ENCODE data around the gene AHNAK2. TPM values are rescaled to one million over a fixed set of nuclear protein-coding genes. Genes with fewer than 3 reads are reported as not detected.
A peak's percentile ranks its signal among the peaks of the same experiment; 100 is the strongest.
"Not testable (repeated sequence)": the region's sequence is repeated elsewhere in the genome, so short reads cannot be mapped to it uniquely, and the experiment has no call there.

Gene AHNAK2
- total and polyA plus RNA-seq, 9 donors = 0.94 to 24.6 (median 3.9) TPM

- H3K9me3 ChIP-seq = no peaks in the 10 kb centered on the region
- H3K4me1 ChIP-seq (ENCODE audit: insufficient read depth) = no peaks in the 10 kb centered on the region
- no peak overlapping the region for H3K27ac ChIP-seq
- WGBS, 3 donors = 90 to 91% (median 91%) methylated on average over 13 of the region's 13 CpGs
- H3K4me3 ChIP-seq = no peak overlapping the region
- no peaks in the 10 kb centered on the region for H3K36me3 ChIP-seq
- DNase-seq = peak in 1 of 5 donors; percentile 13
- no peaks in the 10 kb centered on the region for H3K27me3 ChIP-seq
- TF ChIP-seq POLR2A (IDR thresholded peaks at IDR 0.05) (no peak), CTCF (IDR thresholded peaks at IDR 0.05) (no peak), EP300 (IDR thresholded peaks at IDR 0.05) (no peak)
- intact Hi-C loops (cut with DNase I) = no loop called here
These were observed 25.1 kb downstream of the AHNAK2 start for GRCh38 chr14:104953097-104953496.

GRCh38 chr14:104951863-104952657 lies 26.1 kb downstream of the AHNAK2 start:
- DNase-seq = peak in 2 of 5 donors; percentile 7 to 28
- H3K4me1 ChIP-seq (ENCODE audit: insufficient read depth); H3K9me3 ChIP-seq; H3K27me3 ChIP-seq; H3K4me3 ChIP-seq; H3K36me3 ChIP-seq; intact Hi-C loops (cut with DNase I); H3K27ac ChIP-seq: not testable (repeated sequence)
- WGBS, 3 donors = 84 to 88% (median 86%) methylated on average over 28 of the region's 28 CpGs

- 89 to 94% (median 91%) methylated on average over 15 of the region's 15 CpGs for WGBS, 3 donors
- DNase-seq = peak in 1 of 5 donors; percentile 9
- H3K4me1 ChIP-seq (ENCODE audit: insufficient read depth); H3K4me3 ChIP-seq; H3K36me3 ChIP-seq; H3K27me3 ChIP-seq; H3K27ac ChIP-seq; intact Hi-C loops (cut with DNase I); H3K9me3 ChIP-seq: not testable (repeated sequence)
These were observed 27.5 kb downstream of the AHNAK2 start for GRCh38 chr14:104950701-104951100.

GRCh38 chr14:104950021-104950420 lies 28.2 kb downstream of the AHNAK2 start:
- Histone ChIP-seq H3K4me1 (ENCODE audit: insufficient read depth) (no peaks in the 10 kb centered on the region), H3K9me3 (no peaks in the 10 kb centered on the region), H3K36me3 (no peaks in the 10 kb centered on the region), H3K27ac (no peak overlapping the region), H3K4me3 (no peak overlapping the region), H3K27me3 (no peaks in the 10 kb centered on the region)
- peak in 1 of 5 donors; percentile 9 for DNase-seq
- intact Hi-C loops (cut with DNase I) = no loop called here
- 87 to 95% (median 88%) methylated on average over 17 of the region's 17 CpGs for WGBS, 3 donors
- TF ChIP-seq EP300 (IDR thresholded peaks at IDR 0.05) (no peak), POLR2A (IDR thresholded peaks at IDR 0.05) (no peak), CTCF (IDR thresholded peaks at IDR 0.05) (no peak)

- intact Hi-C loops (cut with DNase I) = not testable (repeated sequence)
These were observed 28.7 kb downstream of the AHNAK2 start for GRCh38 chr14:104949406-104949955.

GRCh38 chr14:104948736-104949031 lies 29.5 kb downstream of the AHNAK2 start:
- Histone ChIP-seq H3K4me1 (ENCODE audit: insufficient read depth) (no peaks in the 10 kb centered on the region), H3K27ac (no peak overlapping the region), H3K9me3 (no peaks in the 10 kb centered on the region), H3K4me3 (no peak overlapping the region), H3K27me3 (no peaks in the 10 kb centered on the region), H3K36me3 (no peaks in the 10 kb centered on the region)
- TF ChIP-seq EP300 (IDR thresholded peaks at IDR 0.05) = no peak
- no peak for TF ChIP-seq POLR2A (IDR thresholded peaks at IDR 0.05)
- TF ChIP-seq CTCF (IDR thresholded peaks at IDR 0.05) = no peak
- 93 to 98% (median 93%) methylated on average over 7 to 11 of the region's 11 CpGs for WGBS, 3 donors
- peak in 1 of 5 donors; percentile 5 for DNase-seq
- intact Hi-C loops (cut with DNase I) = no loop called here

More at GRCh38 chr14:104949406-104949955, 28.7 kb downstream of the AHNAK2 start:
- H3K27me3 ChIP-seq; H3K36me3 ChIP-seq; H3K4me3 ChIP-seq; H3K4me1 ChIP-seq (ENCODE audit: insufficient read depth); H3K9me3 ChIP-seq; H3K27ac ChIP-seq: not testable (repeated sequence)
- DNase-seq = peak in 1 of 5 donors; percentile 13
- 90 to 93% (median 92%) methylated on average over 24 of the region's 24 CpGs for WGBS, 3 donors

GRCh38 chr14:104947881-104948735 lies 30.1 kb downstream of the AHNAK2 start:
- WGBS, 3 donors = 92% methylated on average over 35 of the region's 35 CpGs
- DNase-seq = peak in 1 of 5 donors; percentile 14

GRCh38 chr14:104947201-104947600 lies 31.0 kb downstream of the AHNAK2 start:
- intact Hi-C loops (cut with DNase I); H3K36me3 ChIP-seq; H3K9me3 ChIP-seq; H3K4me1 ChIP-seq (ENCODE audit: insufficient read depth); H3K27me3 ChIP-seq; H3K27ac ChIP-seq; H3K4me3 ChIP-seq: not testable (repeated sequence)
- DNase-seq = peak in 1 of 5 donors; percentile 3
- 93 to 95% (median 94%) methylated on average over 13 of the region's 13 CpGs for WGBS, 3 donors

More at GRCh38 chr14:104947881-104948735, 30.1 kb downstream of the AHNAK2 start:
- H3K27me3 ChIP-seq; H3K4me1 ChIP-seq (ENCODE audit: insufficient read depth); H3K27ac ChIP-seq; H3K9me3 ChIP-seq; H3K36me3 ChIP-seq; H3K4me3 ChIP-seq; intact Hi-C loops (cut with DNase I): not testable (repeated sequence)

Measured in ovary (tissue), 9 donors.